ENCODE measurements around the gene ECEL1.

ECEL1 gene

DNA sequence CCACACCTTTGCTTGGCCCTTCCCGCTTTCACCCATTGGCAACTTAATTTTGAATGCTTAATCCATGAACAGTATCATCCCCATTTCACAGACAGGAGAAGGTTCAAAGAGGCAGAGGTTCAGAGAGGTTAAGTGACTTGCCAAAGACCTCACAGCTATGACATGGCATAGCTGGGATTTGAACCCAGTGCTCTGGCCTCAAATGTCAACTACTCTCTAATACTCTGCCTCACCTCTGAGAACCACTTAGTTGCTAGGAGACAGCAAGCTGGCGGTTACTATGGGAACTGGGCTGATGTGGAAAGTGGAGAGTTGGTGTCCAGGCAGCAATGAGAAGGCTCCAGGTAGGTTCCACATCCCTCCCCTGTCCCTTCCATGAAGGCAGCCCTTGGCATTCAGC, 16.8 kb upstream of the ECEL1 start:
- H3K36me3 ChIP-seq (ENCODE audit: control insufficient read depth in 1 of 2, insufficient read depth in 2 of 2, low read length in 2 of 2): no peaks in the 10 kb centered on the region
- no peak overlapping the region for H3K4me3 ChIP-seq (ENCODE audit: low read depth in 1 of 2, low read length in 2 of 2)
- H3K9me3 ChIP-seq (ENCODE audit: control insufficient read depth in 1 of 2, low read length in 2 of 2): no peaks in the 10 kb centered on the region
- peaks cover 21% of the 10 kb centered on the region for H3K27me3 ChIP-seq (ENCODE audit: low read depth, low read length)
- H3K27ac ChIP-seq (ENCODE audit: low read length): no peak overlapping the region
- H3K4me1 ChIP-seq (ENCODE audit: control insufficient read depth in 1 of 2, insufficient read depth in 2 of 2, low read length in 2 of 2): peaks cover 0 to 9% of the 10 kb centered on the region in 2 donors

DNA sequence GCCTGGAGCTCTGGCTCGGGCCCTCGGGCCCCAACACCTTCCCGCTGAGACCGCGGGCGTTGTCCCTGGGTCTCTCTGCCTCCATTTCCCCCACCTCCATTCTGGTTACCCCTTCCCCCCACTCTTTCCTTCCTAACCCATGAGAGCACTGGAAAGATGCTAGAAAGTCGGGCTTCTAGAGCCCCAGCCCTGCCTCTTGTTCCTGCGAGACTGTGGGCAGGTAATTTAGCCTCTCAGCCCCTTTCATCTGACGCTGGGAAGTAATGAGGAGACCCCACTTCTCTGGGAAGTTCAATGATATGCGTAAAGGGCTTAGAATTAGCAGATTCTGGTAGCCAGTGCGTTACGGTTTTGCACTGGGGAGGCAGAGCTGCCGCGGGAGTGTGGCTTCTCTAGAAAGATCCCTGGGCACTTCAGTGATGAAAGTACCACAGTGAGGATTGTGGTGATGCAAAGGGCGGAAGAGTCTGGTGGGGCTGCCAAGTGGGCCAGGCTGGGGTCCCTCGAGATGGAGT, 16.2 kb upstream of the ECEL1 start:
- no peaks in the 10 kb centered on the region for H3K9me3 ChIP-seq (ENCODE audit: control insufficient read depth in 1 of 2, low read length in 2 of 2)

DNA sequence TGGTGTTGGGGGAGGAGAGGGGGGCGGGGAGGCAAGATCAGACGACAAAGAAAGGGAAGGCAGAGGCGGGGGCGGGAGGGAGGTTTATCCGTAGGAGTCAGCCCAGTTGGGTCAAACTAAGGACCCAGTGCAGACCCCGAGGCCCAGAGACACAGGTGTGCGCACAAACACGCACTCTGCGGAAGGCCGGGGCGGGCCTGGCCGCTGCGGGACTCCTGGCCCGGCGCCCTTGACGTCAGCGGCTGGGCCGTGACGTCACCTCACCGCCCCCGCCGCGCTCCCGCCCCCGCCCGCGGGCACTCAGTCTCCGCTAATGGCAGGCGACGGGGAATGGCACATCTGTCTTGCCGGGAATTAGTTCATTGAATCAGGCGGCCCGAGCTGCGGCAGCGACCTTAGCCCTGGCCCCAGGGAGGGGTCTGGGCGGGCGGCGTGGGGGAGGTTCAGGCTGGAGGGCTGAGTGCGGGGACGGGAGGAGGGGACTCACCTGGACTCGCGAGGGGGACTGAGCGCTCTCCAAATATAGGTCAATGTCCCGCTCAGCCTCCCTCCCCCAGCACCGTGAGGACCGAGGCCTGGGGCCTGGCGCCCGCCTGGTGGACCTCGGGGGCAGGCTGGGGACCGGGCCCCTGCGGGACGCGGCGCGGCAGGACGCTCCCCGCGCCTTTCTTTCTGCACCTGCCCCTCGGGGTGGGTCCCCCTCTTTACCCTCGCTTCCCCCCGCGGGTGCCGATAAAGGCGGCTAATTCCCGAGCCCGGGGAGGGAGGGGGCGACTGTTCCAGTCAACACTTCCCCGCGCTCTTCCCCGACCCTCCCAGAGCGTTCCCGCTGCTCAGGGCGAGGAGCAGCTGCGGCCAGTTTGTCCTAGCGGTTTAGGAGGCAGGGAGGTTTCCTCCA, 15.5 kb upstream of the ECEL1 start:
- Histone ChIP-seq H3K4me3 (ENCODE audit: low read depth in 1 of 2, low read length in 2 of 2) (peak overlapping the region in 1 of 2 donors; percentile 63), H3K4me1 (ENCODE audit: control insufficient read depth in 1 of 2, insufficient read depth in 2 of 2, low read length in 2 of 2) (peaks cover 0 to 9% of the 10 kb centered on the region in 2 donors), H3K27me3 (ENCODE audit: low read depth, low read length) (peaks cover 21% of the 10 kb centered on the region), H3K9me3 (ENCODE audit: control insufficient read depth in 1 of 2, low read length in 2 of 2) (no peaks in the 10 kb centered on the region), H3K27ac (ENCODE audit: low read length) (no peak overlapping the region), H3K36me3 (ENCODE audit: control insufficient read depth in 1 of 2, insufficient read depth in 2 of 2, low read length in 2 of 2) (no peaks in the 10 kb centered on the region)

More for the DNA sequence above, 16.2 kb upstream of the ECEL1 start:
- H3K36me3 ChIP-seq (ENCODE audit: control insufficient read depth in 1 of 2, insufficient read depth in 2 of 2, low read length in 2 of 2): no peaks in the 10 kb centered on the region
- peak overlapping the region in 1 of 2 donors; percentile 63 for H3K4me3 ChIP-seq (ENCODE audit: low read depth in 1 of 2, low read length in 2 of 2)
- peaks cover 0 to 9% of the 10 kb centered on the region in 2 donors for H3K4me1 ChIP-seq (ENCODE audit: control insufficient read depth in 1 of 2, insufficient read depth in 2 of 2, low read length in 2 of 2)
- H3K27me3 ChIP-seq (ENCODE audit: low read depth, low read length): peaks cover 21% of the 10 kb centered on the region
- H3K27ac ChIP-seq (ENCODE audit: low read length): no peak overlapping the region

DNA sequence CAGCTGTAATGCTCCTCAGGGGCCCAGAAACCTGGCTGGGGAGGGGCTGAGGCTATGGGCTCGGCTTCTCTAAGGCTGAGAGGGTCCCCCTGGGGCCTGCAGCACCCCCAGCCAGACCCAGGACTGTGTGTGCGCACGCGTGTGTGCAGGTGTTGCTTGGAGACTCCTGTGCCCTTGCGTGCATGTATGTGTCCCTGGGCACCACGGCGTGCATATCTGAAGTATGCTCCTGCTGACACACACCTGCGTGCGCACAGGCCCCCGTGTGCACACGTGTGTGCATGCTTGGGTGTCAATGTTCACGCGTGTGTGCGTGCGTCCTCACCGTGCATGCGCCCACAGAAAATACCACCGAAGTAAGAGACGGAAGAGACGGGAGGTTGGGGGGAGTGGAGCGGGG, 14.9 kb upstream of the ECEL1 start:
- no peaks in the 10 kb centered on the region for H3K36me3 ChIP-seq (ENCODE audit: control insufficient read depth in 1 of 2, insufficient read depth in 2 of 2, low read length in 2 of 2)
- H3K27ac ChIP-seq (ENCODE audit: low read length): no peak overlapping the region
- no peaks in the 10 kb centered on the region for H3K9me3 ChIP-seq (ENCODE audit: control insufficient read depth in 1 of 2, low read length in 2 of 2)
- H3K4me3 ChIP-seq (ENCODE audit: low read depth in 1 of 2, low read length in 2 of 2): no peak overlapping the region
- H3K27me3 ChIP-seq (ENCODE audit: low read depth, low read length): peaks cover 21% of the 10 kb centered on the region
- H3K4me1 ChIP-seq (ENCODE audit: control insufficient read depth in 1 of 2, insufficient read depth in 2 of 2, low read length in 2 of 2): peaks cover 0 to 9% of the 10 kb centered on the region in 2 donors

DNA sequence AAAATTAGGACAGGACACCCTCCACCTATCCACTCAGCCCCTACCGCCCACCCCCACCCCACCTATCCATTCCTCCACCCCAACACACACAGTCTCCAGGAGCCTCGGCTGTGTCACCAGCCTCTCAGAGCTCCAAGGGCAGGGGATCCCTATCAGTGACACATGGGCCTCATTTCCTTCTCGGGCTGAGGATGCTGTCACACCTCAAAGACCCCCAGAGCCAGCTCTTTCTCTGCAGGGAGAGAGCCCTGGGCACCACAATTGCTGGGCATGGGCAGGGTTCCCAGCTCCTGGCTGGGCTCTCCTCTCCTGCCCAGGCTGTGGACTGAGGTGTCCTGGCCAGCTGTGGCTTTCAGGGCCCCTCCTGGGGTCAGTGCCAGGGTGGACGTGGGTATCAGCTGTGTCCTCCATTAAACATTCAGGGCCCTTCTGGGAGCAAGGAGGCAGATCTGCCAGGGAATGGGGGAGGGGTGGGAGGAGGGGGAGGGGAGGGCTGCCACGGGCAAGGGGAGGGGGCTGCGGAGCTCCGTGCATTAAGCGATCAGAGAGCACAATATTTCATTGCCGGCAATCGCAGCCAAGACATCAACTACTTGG, 14.3 kb upstream of the ECEL1 start:
- Histone ChIP-seq H3K9me3 (ENCODE audit: control insufficient read depth in 1 of 2, low read length in 2 of 2) (no peaks in the 10 kb centered on the region), H3K27me3 (ENCODE audit: low read depth, low read length) (peaks cover 21% of the 10 kb centered on the region), H3K4me1 (ENCODE audit: control insufficient read depth in 1 of 2, insufficient read depth in 2 of 2, low read length in 2 of 2) (peaks cover 0 to 9% of the 10 kb centered on the region in 2 donors), H3K27ac (ENCODE audit: low read length) (no peak overlapping the region), H3K36me3 (ENCODE audit: control insufficient read depth in 1 of 2, insufficient read depth in 2 of 2, low read length in 2 of 2) (no peaks in the 10 kb centered on the region), H3K4me3 (ENCODE audit: low read depth in 1 of 2, low read length in 2 of 2) (no peak overlapping the region)

DNA sequence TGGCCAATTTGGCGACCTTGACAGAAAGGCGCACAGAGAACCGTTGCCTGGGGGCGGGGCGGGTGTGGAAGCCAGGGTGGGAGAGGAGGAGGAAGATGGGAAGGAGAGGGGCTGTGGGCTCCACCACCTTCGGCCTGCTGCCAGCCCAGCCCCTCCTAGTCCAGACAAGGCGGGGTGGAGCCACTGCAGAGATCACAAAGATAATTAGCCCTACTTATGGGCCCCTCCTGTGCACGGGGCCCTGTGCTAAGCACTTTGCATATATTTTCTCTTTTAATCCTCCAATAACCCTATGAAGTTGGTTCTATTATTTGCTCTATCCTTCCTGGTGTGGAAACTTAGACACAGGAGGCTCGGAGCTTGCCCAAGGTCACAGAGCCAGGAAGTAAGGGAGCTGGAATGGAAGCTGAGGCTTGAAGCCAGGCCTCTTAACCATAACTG, 13.7 kb upstream of the ECEL1 start:
- Histone ChIP-seq H3K27ac (ENCODE audit: low read length) (no peak overlapping the region), H3K4me1 (ENCODE audit: control insufficient read depth in 1 of 2, insufficient read depth in 2 of 2, low read length in 2 of 2) (peaks cover 0 to 9% of the 10 kb centered on the region in 2 donors), H3K27me3 (ENCODE audit: low read depth, low read length) (peaks cover 21% of the 10 kb centered on the region), H3K4me3 (ENCODE audit: low read depth in 1 of 2, low read length in 2 of 2) (no peak overlapping the region), H3K9me3 (ENCODE audit: control insufficient read depth in 1 of 2, low read length in 2 of 2) (no peaks in the 10 kb centered on the region), H3K36me3 (ENCODE audit: control insufficient read depth in 1 of 2, insufficient read depth in 2 of 2, low read length in 2 of 2) (no peaks in the 10 kb centered on the region)

DNA sequence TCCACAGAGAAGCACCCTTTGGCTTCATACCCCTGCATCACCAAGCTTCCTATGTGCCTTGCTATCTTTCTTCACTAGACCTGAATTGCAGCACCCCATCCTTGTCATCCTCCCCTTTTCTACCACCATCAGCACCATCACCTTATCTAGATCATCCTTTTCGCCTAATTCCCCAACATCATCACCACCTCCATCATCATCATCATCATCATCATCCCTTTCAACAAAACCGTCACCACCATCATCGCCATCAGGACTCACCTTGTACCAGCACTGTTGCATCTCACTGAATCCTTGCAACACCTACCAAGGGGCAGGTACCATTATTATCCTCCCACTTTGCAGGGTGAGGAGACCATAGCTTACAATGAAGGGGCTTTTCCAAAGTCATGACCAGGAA, 10.8 kb upstream of the ECEL1 start:
- no peak overlapping the region for H3K27ac ChIP-seq (ENCODE audit: low read length)
- H3K4me3 ChIP-seq (ENCODE audit: low read depth in 1 of 2, low read length in 2 of 2): no peak overlapping the region
- H3K4me1 ChIP-seq (ENCODE audit: control insufficient read depth in 1 of 2, insufficient read depth in 2 of 2, low read length in 2 of 2): peaks cover 0 to 9% of the 10 kb centered on the region in 2 donors
- no peaks in the 10 kb centered on the region for H3K36me3 ChIP-seq (ENCODE audit: control insufficient read depth in 1 of 2, insufficient read depth in 2 of 2, low read length in 2 of 2)
- H3K27me3 ChIP-seq (ENCODE audit: low read depth, low read length): peaks cover 3% of the 10 kb centered on the region
- no peaks in the 10 kb centered on the region for H3K9me3 ChIP-seq (ENCODE audit: control insufficient read depth in 1 of 2, low read length in 2 of 2)

DNA sequence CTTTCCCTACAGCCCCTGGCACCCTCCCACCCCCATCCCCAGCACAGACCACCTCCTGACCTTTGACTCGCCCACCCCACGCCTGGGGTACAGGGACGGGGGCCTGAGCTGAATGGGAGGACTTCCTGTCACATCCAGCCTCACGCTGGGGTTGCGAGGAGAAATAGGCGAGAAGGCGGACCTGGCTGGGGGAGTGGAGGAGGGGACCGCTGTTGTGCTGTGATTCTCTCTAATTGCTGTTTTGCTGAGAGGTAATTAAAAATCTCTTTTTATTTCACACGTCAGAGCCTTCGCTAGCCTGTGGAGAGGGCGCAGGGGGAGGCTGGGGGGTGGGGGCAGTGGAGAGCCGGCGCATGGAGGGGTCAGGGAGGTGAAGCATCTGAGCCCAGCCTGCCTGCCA, 9.7 kb upstream of the ECEL1 start:
- no peaks in the 10 kb centered on the region for H3K9me3 ChIP-seq (ENCODE audit: control insufficient read depth in 1 of 2, low read length in 2 of 2)
- peaks cover 0 to 5% of the 10 kb centered on the region in 2 donors for H3K4me1 ChIP-seq (ENCODE audit: control insufficient read depth in 1 of 2, insufficient read depth in 2 of 2, low read length in 2 of 2)
- H3K4me3 ChIP-seq (ENCODE audit: low read depth in 1 of 2, low read length in 2 of 2): no peak overlapping the region
- no peaks in the 10 kb centered on the region for H3K27me3 ChIP-seq (ENCODE audit: low read depth, low read length)
- H3K36me3 ChIP-seq (ENCODE audit: control insufficient read depth in 1 of 2, insufficient read depth in 2 of 2, low read length in 2 of 2): no peaks in the 10 kb centered on the region
- no peak overlapping the region for H3K27ac ChIP-seq (ENCODE audit: low read length)

DNA sequence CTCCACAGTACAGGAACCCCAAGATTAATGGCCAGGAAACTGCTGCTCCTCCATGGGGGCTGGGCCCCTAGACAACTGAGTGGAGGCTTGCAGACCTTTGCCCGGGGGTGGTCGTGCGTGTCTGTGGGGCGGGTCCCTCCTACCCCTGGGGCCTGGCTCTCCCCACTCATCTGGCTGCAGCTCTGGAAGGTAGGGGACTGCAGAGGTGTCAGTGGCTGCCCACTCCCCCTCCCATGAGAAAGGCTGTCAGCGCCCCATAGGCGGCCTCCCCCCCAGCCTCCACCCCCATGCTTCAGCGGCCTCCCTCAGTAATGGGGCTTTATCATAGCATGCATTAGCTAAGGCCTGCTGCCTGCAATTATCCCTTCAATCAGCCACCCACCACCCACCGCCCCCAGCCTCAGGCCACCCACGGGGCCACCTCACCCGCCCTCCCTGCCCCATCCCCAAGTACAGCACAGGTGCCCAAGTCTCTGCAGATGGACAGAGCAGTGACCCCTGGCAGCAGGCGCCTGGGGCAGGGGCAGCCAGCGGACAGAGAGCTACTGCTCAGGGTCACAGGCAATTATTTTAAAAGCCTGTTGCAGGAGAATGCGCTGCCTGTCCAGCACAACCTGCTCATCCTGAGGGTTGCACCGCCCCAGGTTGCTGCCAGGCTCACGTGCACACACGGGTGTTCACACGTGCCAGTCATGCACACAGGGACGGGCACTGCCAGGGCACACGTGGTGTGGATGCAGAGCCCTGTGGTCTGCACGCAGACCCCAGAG, 9.1 kb upstream of the ECEL1 start:
- Histone ChIP-seq H3K9me3 (ENCODE audit: control insufficient read depth in 1 of 2, low read length in 2 of 2) (no peaks in the 10 kb centered on the region), H3K27ac (ENCODE audit: low read length) (no peak overlapping the region), H3K27me3 (ENCODE audit: low read depth, low read length) (no peaks in the 10 kb centered on the region), H3K36me3 (ENCODE audit: control insufficient read depth in 1 of 2, insufficient read depth in 2 of 2, low read length in 2 of 2) (no peaks in the 10 kb centered on the region), H3K4me1 (ENCODE audit: control insufficient read depth in 1 of 2, insufficient read depth in 2 of 2, low read length in 2 of 2) (no peaks in the 10 kb centered on the region), H3K4me3 (ENCODE audit: low read depth in 1 of 2, low read length in 2 of 2) (no peak overlapping the region)

DNA sequence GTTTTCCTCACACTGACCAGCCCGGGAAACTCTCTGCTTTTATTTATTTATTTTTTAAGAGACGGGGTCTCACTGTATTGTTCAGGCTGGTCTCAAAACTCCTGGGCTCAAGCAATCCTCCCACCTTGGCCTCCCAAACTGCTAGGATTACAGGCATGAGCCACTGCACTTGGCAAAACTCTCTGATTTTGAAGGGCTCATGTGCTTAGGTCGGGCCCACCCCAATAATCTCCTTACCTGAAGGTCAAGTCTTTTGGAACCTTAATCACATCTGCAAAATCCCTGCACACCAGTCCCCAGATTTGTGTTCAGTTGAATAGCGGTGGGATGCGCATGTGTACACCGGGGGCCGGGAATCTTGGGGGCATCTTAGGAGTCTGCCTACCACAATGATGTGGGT, 7.7 kb upstream of the ECEL1 start:
- Histone ChIP-seq H3K36me3 (ENCODE audit: control insufficient read depth in 1 of 2, insufficient read depth in 2 of 2, low read length in 2 of 2) (no peaks in the 10 kb centered on the region), H3K27me3 (ENCODE audit: low read depth, low read length) (no peaks in the 10 kb centered on the region), H3K4me1 (ENCODE audit: control insufficient read depth in 1 of 2, insufficient read depth in 2 of 2, low read length in 2 of 2) (no peaks in the 10 kb centered on the region), H3K27ac (ENCODE audit: low read length) (no peak overlapping the region), H3K4me3 (ENCODE audit: low read depth in 1 of 2, low read length in 2 of 2) (no peak overlapping the region), H3K9me3 (ENCODE audit: control insufficient read depth in 1 of 2, low read length in 2 of 2) (no peaks in the 10 kb centered on the region)

DNA sequence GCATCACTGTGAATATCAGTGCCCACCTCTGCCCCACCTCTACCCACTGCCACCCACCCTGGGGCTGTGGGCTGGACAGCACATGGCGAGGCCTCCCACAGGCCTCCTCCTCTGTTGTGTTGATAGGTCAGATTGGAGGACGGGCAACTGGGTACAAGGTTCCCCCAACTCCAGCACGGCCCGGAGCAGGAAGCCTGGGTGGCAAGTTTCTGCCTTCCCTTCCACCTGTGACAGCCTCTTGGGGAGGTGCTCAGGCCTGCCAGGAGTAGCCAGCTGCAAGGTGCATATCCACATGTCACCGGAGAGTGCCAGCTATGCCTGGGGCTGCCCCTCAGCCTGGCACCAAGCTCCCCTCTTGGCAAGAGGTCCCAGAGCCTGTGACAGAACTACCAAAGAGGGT, 6.9 kb upstream of the ECEL1 start:
- no peak overlapping the region for H3K27ac ChIP-seq (ENCODE audit: low read length)
- no peaks in the 10 kb centered on the region for H3K27me3 ChIP-seq (ENCODE audit: low read depth, low read length)
- no peak overlapping the region for H3K4me3 ChIP-seq (ENCODE audit: low read depth in 1 of 2, low read length in 2 of 2)
- H3K9me3 ChIP-seq (ENCODE audit: control insufficient read depth in 1 of 2, low read length in 2 of 2): no peaks in the 10 kb centered on the region
- H3K4me1 ChIP-seq (ENCODE audit: control insufficient read depth in 1 of 2, insufficient read depth in 2 of 2, low read length in 2 of 2): no peaks in the 10 kb centered on the region
- no peaks in the 10 kb centered on the region for H3K36me3 ChIP-seq (ENCODE audit: control insufficient read depth in 1 of 2, insufficient read depth in 2 of 2, low read length in 2 of 2)
